SJCRH30 (cell line): ENCODE data around the gene UPK3A. TPM values are rescaled to one million over a fixed set of nuclear protein-coding genes. Genes with fewer than 3 reads are reported as not detected.

Experiments
- DNase-seq, 2 experiments: peaks; one replicate each; pipeline ENCODE4 v3.0.0-alpha.2; 2015 to 2020
- H3K27ac ChIP-seq: fragments of 250-450 bp; sonication (Bioruptor Pico); 2 replicates; pipeline ENCODE4 v1.5.1; 2020; ENCODE audit warnings: mild to moderate bottlenecking, moderate library complexity
- H3K27me3 ChIP-seq: fragments of 250-450 bp; sonication (Bioruptor Pico); 2 replicates; pipeline ENCODE4 v1.5.1; 2020; ENCODE audit warnings: mild to moderate bottlenecking, moderate library complexity
- H3K36me3 ChIP-seq: fragments of 250-450 bp; sonication (Bioruptor Pico); 2 replicates; pipeline ENCODE4 v1.5.1; 2020; ENCODE audit warnings: mild to moderate bottlenecking, moderate library complexity
- H3K4me1 ChIP-seq: fragments of 250-450 bp; sonication (Bioruptor Pico); 2 replicates; pipeline ENCODE4 v1.5.1; 2020; ENCODE audit warnings: mild to moderate bottlenecking, moderate library complexity
- H3K4me3 ChIP-seq: fragments of 250-450 bp; sonication (Bioruptor Pico); 2 replicates; pipeline ENCODE4 v1.5.1; 2020; ENCODE audit warnings: mild to moderate bottlenecking, moderate library complexity
- H3K9me3 ChIP-seq: fragments of 250-450 bp; sonication (Bioruptor Pico); replicated peaks from 2 replicates; pipeline ENCODE4 v1.5.1; 2020; ENCODE audit warnings: mild to moderate bottlenecking, moderate library complexity
- total RNA-seq: library from RNA; depleted of rRNA; stranded (reverse); fragments of >200 nt; shearing (Covaris generic); gene quantifications from 2 replicates; pipeline ENCODE4 v1.2.3, GENCODE V29; 2014; rRNA removed

UPK3A gene
- not detected in 2 replicates for total RNA-seq

GRCh38 chr22:45284705-45285262 lies at the start of gene UPK3A:
TSS of gene UPK3A (plus strand) at chr22:45284949. CDS start at chr22:45285014, 65 bp downstream.
- Histone ChIP-seq H3K9me3 (no peaks in the 10 kb centered on the region), H3K36me3 (no peaks in the 10 kb centered on the region), H3K27ac (no peak within 1 kb of the TSS), H3K4me1 (no peaks in the 10 kb centered on the region), H3K27me3 (no peaks in the 10 kb centered on the region), H3K4me3 (no peak within 1 kb of the TSS)
- DNase-seq, result no peak

DNA sequence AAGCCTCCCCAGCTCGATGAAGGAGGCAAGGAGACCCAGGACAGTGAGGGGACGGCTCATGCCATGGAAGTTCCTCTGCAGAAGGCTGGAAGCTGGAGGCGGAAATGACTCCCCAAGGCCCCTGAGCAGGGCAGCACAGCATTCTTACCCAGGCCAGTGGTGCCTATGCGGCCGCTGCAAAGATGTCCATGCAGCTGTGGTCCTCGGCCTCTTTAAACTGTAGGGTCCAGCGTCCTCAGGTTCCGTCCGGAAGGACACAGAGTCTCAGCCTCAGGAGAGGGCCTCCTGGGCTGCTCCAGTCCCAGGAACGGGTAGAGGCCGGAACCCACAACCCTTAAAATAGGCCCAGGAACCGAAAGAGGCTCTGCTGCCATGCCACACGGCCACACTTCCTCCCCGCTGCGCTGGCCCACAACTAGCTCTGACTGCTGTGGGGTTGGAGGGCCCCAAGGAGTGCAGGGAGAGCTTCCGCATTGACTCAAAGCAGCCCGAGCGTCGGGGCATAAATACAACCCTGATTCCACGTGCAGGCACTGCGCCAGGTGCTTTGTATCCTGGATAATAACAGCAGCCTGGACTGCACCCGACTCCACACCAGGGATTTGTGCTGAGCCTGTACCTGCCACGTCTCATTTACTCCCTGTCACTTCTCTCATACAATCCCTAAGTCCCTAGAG lies 49.5 kb upstream of the UPK3A start:
- no peaks in the 10 kb centered on the region for H3K4me1 ChIP-seq

DNA sequence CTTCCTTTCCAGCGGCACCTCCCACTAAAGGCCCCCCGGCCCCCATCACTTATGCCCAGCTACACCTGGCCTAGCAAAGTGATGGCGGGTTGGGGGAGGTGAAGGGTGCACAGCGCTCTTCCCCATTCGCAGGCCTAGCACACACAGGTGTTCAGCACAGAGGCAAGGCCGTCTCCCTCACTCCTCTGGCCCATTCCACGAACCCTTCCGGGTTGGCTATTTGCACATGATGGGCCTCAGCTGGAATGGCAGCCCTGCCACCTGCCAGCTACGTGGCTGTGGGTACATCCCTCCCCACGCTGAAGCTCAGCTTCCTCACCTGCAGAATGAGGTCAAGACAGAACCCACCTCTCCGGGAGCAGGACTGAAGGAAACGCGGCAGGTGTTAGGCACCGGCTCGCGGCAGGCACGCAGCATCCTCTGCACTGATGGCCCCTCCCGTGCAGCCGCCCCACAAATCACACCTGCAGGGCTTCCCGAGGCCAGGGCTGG lies 48.9 kb upstream of the UPK3A start:
- H3K4me3 ChIP-seq, result no peak overlapping the region
- no peak overlapping the region for H3K27ac ChIP-seq
- H3K4me1 ChIP-seq, result no peaks in the 10 kb centered on the region
- no peaks in the 10 kb centered on the region for H3K27me3 ChIP-seq
- no peaks in the 10 kb centered on the region for H3K9me3 ChIP-seq
- no peaks in the 10 kb centered on the region for H3K36me3 ChIP-seq
- DNase-seq, result no peak

More for the DNA sequence above, 49.5 kb upstream of the UPK3A start:
- Histone ChIP-seq H3K27me3 (no peaks in the 10 kb centered on the region), H3K4me3 (no peak overlapping the region), H3K36me3 (no peaks in the 10 kb centered on the region), H3K9me3 (no peaks in the 10 kb centered on the region), H3K27ac (no peak overlapping the region)
- DNase-seq, result no peak

DNA sequence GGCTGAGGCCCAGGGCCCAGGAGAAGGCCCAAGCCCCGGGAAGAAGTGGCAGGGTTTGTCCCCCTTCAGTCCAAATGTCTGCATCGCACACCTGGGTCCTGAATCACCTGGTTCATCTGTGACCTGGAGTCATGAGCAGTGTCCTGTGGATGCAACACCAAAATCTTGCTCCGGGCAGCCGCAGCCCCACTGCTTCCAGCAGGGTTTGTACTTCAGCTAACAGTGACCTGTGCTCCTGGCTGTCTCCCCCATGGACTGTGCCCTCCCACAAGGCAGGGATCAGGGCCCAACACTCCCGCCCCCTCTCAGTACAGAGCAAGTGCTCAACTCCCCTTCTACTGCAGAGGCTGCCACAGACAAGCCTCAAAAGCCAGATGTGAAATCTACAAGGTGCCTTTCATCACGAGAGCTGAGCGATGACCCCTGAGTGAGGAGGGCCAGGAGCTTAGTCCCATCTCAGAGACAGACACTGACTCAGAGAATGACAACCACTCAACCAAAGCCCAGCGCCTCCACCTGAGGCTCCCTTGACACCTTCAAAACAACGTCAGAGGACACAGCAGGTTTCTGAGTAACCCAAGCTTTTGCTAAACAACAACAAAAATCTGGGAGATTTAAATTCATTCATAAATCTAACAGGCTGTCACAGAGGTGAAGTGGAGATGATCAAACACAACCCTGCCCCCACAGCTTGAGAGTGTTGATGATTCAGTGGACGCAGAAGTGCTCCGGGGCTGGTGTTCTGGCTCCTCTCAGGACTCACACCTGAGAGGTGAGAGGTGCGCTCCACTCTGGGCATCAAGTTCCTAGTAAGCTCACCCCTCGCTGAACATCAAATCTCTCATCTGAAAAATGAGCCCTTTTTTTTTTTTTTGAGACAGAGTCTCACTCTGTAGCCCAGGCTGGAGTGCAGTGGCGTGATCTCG lies 47.4 kb upstream of the UPK3A start:
- H3K27me3 ChIP-seq, result no peaks in the 10 kb centered on the region
- DNase-seq, result no peak

DNA sequence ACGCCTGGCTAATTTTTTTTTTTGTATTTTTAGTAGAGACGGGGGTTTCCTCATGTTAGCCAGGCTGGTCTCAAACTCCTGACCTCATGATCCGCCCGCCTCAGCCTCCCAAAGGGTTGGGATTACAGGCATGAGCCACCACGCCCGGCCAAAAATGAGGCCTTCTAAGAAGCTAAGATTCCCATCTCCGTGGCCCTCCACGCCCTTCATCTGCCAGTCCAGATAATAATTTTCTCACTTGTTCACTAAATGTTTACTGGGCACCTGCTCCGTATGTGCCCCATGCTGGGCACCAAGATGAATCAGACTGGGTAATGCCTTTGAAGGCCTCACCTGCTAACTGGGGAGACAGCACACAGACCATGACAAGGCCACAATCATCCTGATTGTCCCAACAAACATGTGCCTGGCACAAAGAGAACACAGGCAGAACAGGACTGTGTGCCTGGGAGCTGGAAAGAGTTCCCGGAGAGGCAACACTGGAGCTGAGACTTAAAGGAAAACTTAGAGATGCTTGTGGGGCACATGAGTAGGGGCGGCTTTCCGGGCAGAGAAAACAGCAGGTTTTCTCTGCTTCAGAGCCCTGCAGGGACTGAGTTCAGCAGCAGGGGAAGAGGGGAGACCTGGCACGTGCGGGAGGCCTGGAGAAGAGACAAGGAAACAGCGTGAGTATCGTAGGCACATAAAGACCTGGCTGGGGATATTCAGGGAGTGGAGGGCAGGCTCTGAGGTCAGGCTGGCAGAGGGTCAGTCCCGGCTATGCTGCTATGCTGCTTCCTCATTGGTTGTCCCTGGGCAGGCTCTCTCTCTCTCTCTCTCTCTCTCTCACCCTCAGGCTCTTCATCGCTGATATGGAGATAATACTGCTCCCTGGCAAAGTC lies 46.4 kb upstream of the UPK3A start:
- Histone ChIP-seq H3K9me3 (no peaks in the 10 kb centered on the region), H3K36me3 (no peaks in the 10 kb centered on the region), H3K4me3 (no peak overlapping the region), H3K4me1 (no peaks in the 10 kb centered on the region), H3K27ac (no peak overlapping the region), H3K27me3 (no peaks in the 10 kb centered on the region)
- DNase-seq, result no peak

More for the DNA sequence above, 47.4 kb upstream of the UPK3A start:
- Histone ChIP-seq H3K36me3 (no peaks in the 10 kb centered on the region), H3K9me3 (no peaks in the 10 kb centered on the region), H3K4me3 (no peak overlapping the region), H3K4me1 (no peaks in the 10 kb centered on the region), H3K27ac (no peak overlapping the region)

DNA sequence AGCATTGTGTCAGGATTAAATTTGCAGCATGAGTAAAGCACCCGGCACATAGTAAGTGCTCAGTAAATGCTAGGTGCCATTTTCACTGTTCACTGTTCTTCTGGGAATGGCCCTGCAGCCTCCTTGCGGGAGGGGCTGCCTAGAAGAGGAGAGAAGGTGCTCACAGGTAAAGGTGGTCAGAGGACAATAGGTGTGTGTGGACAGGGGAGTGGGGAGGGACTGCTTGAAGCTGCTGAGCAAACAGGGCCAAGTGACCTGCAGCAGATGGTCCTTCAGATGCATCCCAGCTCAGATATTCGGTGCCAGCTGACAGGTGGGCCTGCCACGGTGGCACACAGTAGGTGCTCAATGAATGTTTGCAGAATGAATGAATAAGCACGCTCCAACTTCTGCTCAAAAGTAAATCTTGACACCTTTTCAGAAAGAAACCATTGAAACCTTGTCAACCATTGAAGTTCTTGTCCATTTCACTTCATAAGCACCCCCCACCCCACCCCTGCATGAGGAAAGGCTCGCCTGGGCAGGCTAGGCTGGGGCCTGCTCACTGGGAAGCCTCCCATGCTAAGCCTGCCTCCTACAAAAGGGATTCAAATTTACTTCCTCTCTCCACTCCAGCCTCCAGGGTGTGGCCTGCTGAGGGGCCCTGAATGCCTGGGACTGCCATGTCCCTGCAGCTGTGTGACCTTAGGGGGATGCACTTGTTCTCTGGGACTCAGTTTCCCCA lies 45.6 kb upstream of the UPK3A start:
- Histone ChIP-seq H3K4me1 (no peaks in the 10 kb centered on the region), H3K27ac (no peak overlapping the region), H3K27me3 (no peaks in the 10 kb centered on the region), H3K4me3 (no peak overlapping the region), H3K36me3 (no peaks in the 10 kb centered on the region), H3K9me3 (no peaks in the 10 kb centered on the region)
- no peak for DNase-seq

- Histone ChIP-seq H3K4me3 (peak overlapping the region; percentile 66), H3K4me1 (no peaks in the 10 kb centered on the region), H3K27me3 (no peaks in the 10 kb centered on the region), H3K36me3 (no peaks in the 10 kb centered on the region), H3K9me3 (no peaks in the 10 kb centered on the region), H3K27ac (no peak overlapping the region)
- no peak for DNase-seq
Measured at GRCh38 chr22:45239681-45240051, 45.1 kb upstream of the UPK3A start.

GRCh38 chr22:45240104-45240809 lies 44.5 kb upstream of the UPK3A start:
- no peaks in the 10 kb centered on the region for H3K36me3 ChIP-seq
- no peaks in the 10 kb centered on the region for H3K4me1 ChIP-seq
- H3K27me3 ChIP-seq, result no peaks in the 10 kb centered on the region
- DNase-seq, result peak; percentile 13 to 29
- H3K27ac ChIP-seq, result no peak overlapping the region
- H3K9me3 ChIP-seq, result no peaks in the 10 kb centered on the region
- H3K4me3 ChIP-seq, result peak overlapping the region; percentile 66

GRCh38 chr22:45240810-45241631 lies 43.7 kb upstream of the UPK3A start, which contains the start of gene KIAA0930:
TSS of gene KIAA0930 (minus strand) at chr22:45240894. CDS start at chr22:45240703, 191 bp downstream.
- Histone ChIP-seq H3K36me3 (no peaks in the 10 kb centered on the region), H3K27ac (no peak within 1 kb of the TSS), H3K4me3 (peak within 1 kb of the TSS; percentile 66), H3K4me1 (no peaks in the 10 kb centered on the region), H3K27me3 (no peaks in the 10 kb centered on the region), H3K9me3 (no peaks in the 10 kb centered on the region)
- peak; percentile 74 to 77 for DNase-seq

DNA sequence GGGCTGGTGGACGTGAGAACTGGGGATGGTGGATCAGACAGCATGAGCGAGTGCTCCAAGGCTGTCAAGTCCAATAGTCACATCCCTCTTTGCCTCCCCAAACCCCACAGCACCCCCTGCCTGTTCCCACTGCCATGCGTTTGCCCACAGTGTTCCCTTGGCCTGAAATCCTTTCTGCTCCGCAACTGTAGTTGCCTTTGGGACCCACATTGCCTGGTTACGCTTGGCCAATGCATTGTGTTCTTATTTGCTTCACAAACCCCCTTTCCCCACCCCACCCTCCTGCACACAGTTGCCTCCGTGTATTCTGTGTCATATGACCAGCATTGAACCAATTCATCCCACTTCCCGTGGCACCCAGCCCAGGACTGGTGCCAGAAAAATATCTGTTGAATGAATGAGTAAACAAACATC lies 42.0 kb upstream of the UPK3A start:
- H3K9me3 ChIP-seq, result no peaks in the 10 kb centered on the region
- no peak overlapping the region for H3K4me3 ChIP-seq
- no peaks in the 10 kb centered on the region for H3K4me1 ChIP-seq
- DNase-seq, result peak in 1 of 2 experiments; percentile 9
- H3K27me3 ChIP-seq, result no peaks in the 10 kb centered on the region
- no peaks in the 10 kb centered on the region for H3K36me3 ChIP-seq
- H3K27ac ChIP-seq, result no peak overlapping the region

GRCh38 chr22:45244916-45245315 lies 39.8 kb upstream of the UPK3A start:
- Histone ChIP-seq H3K36me3 (no peaks in the 10 kb centered on the region), H3K4me1 (no peaks in the 10 kb centered on the region)
- no peak for DNase-seq

GRCh38 chr22:45246060-45246985 lies 38.4 kb upstream of the UPK3A start:
- no peaks in the 10 kb centered on the region for H3K27me3 ChIP-seq
- no peaks in the 10 kb centered on the region for H3K36me3 ChIP-seq
- no peaks in the 10 kb centered on the region for H3K9me3 ChIP-seq
- H3K4me3 ChIP-seq, result no peak overlapping the region
- no peaks in the 10 kb centered on the region for H3K4me1 ChIP-seq
- no peak overlapping the region for H3K27ac ChIP-seq
- DNase-seq, result peak; percentile 19 to 51

More at GRCh38 chr22:45244916-45245315, 39.8 kb upstream of the UPK3A start:
- Histone ChIP-seq H3K27ac (no peak overlapping the region), H3K9me3 (no peaks in the 10 kb centered on the region), H3K27me3 (no peaks in the 10 kb centered on the region), H3K4me3 (no peak overlapping the region)
